Prostate gland (tissue), 2 donors: ENCODE data around the gene TNNI3K. TPM values are rescaled to one million over a fixed set of nuclear protein-coding genes. Genes with fewer than 3 reads are reported as not detected.

Experiments used
- DNase-seq: peaks from one replicate; pipeline ENCODE4 v3.0.0-alpha.2; 2019; ENCODE audit warnings: low spot score
- H3K27ac ChIP-seq, 2 donors: fragments of 200-600 bp; sonication (generic); 2 replicates each; pipeline ENCODE4 v1.5.1; 2017 to 2019
- H3K27me3 ChIP-seq: fragments of 200-600 bp; sonication (generic); replicated peaks from 2 replicates; pipeline ENCODE4 v1.5.1; 2019; ENCODE audit not compliant: insufficient read depth
- H3K36me3 ChIP-seq, 2 donors: fragments of 200-600 bp; sonication (generic); 1 replicate in 1 of 2; 2 replicates in 1 of 2; pipeline versions ENCODE4 v1.5.1 to v1.8.1; 2017 to 2019
- H3K4me1 ChIP-seq: fragments of 200-600 bp; sonication (generic); replicated peaks from 2 replicates; pipeline ENCODE4 v1.5.1; 2019
- H3K4me3 ChIP-seq, 2 donors: fragments of 200-600 bp; sonication (generic); 2 replicates each; pipeline ENCODE4 v1.5.1; 2017 to 2019
- H3K9me3 ChIP-seq: fragments of 200-600 bp; sonication (generic); 2 replicates; pipeline ENCODE4 v1.5.1; 2017
- POLR2A ChIP-seq: fragments of 450-650 bp; IDR thresholded peaks from one replicate; pipeline ENCODE4 v1.6.1; 2016; ENCODE audit warnings: antibody characterized with exemption, mild to moderate bottlenecking
- POLR2AphosphoS5 ChIP-seq: sonication (generic); formaldehyde crosslinking; IDR thresholded peaks from one replicate; pipeline ENCODE4 v1.6.1; 2017; ENCODE audit warnings: antibody characterized with exemption
- WGBS: methylation state at CpG from one replicate; pipeline ENCODE4 v1.1.5; 2018; 5-methylcytosine and 5-hydroxymethylcytosine counted together
- intact Hi-C: fragments of 100-400 bp; cut with DNase I; formaldehyde crosslinking; loops from one replicate; pipeline ENCODE4 v1.14.2; 2022
- total RNA-seq, 2 donors: library from RNA; depleted of rRNA; stranded (reverse); fragments of >200 nt; gene quantifications; one replicate each; pipeline ENCODE4 v1.1.0, GENCODE V29; 2016
- TF ChIP-seq, protein P1 (sequence below), 4 experiments: fragments of 200-600 bp in 2 of 4; fragments of 450-650 bp in 2 of 4; sonication (generic) in 2 of 4; IDR thresholded peaks; 1 replicate in 3 of 4; 2 replicates in 1 of 4; pipeline ENCODE4 v1.5.1; 2016 to 2019; ENCODE audit warnings: antibody characterized with exemption in 4 of 4, mild to moderate bottlenecking in 2 of 4, moderate library complexity in 2 of 4

The TNNI3K gene
- total RNA-seq, 2 donors from 2014 or later: not detected

- H3K4me3 ChIP-seq: no peak overlapping the region
- H3K9me3 ChIP-seq: no peaks in the 10 kb centered on the region
- TF ChIP-seq POLR2A (no peak), POLR2AphosphoS5 (no peak)
- TF ChIP-seq, protein P1, sequence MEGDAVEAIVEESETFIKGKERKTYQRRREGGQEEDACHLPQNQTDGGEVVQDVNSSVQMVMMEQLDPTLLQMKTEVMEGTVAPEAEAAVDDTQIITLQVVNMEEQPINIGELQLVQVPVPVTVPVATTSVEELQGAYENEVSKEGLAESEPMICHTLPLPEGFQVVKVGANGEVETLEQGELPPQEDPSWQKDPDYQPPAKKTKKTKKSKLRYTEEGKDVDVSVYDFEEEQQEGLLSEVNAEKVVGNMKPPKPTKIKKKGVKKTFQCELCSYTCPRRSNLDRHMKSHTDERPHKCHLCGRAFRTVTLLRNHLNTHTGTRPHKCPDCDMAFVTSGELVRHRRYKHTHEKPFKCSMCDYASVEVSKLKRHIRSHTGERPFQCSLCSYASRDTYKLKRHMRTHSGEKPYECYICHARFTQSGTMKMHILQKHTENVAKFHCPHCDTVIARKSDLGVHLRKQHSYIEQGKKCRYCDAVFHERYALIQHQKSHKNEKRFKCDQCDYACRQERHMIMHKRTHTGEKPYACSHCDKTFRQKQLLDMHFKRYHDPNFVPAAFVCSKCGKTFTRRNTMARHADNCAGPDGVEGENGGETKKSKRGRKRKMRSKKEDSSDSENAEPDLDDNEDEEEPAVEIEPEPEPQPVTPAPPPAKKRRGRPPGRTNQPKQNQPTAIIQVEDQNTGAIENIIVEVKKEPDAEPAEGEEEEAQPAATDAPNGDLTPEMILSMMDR (IDR thresholded peaks at IDR 0.05): no peak
- no peaks in the 10 kb centered on the region for H3K36me3 ChIP-seq
- no peaks in the 10 kb centered on the region for H3K27me3 ChIP-seq
- WGBS: 80% methylated on average over 4 of the region's 4 CpGs
- intact Hi-C loops: no loop called here
- no peak for DNase-seq
- H3K27ac ChIP-seq: no peak overlapping the region
- no peaks in the 10 kb centered on the region for H3K4me1 ChIP-seq
Observed at GRCh38 chr1:74357756-74358155, 122.6 kb downstream of the TNNI3K start.

DNA sequence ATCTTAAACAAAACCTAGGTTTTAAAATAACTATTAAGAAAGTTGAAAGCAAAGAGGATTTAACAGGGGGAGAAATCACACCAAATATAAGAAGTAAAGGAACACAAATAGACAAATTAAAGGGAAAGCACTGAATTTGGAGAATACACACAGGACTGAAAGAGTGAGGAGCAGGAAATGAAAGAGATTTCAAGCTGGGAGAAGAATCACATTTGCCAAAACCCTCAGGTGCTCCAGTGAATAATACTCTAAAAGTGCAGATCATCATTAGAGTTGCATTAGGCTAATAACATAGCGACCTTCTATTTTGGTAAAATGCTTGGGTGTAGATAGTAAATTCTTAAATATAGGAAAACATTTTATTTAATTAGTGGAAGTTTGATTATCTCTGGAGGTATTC lies 127.5 kb downstream of the TNNI3K start:
- intact Hi-C loops: no loop called here
- 94% methylated on average over 1 of the region's 1 CpG for WGBS
- no peak for DNase-seq
- H3K36me3 ChIP-seq: no peaks in the 10 kb centered on the region
- TF ChIP-seq POLR2A (no peak), POLR2AphosphoS5 (no peak)
- TF ChIP-seq, protein P1 (IDR thresholded peaks at IDR 0.05): no peak
- no peaks in the 10 kb centered on the region for H3K9me3 ChIP-seq
- H3K4me3 ChIP-seq: no peak overlapping the region
- no peak overlapping the region for H3K27ac ChIP-seq
- H3K4me1 ChIP-seq: no peaks in the 10 kb centered on the region
- H3K27me3 ChIP-seq: no peaks in the 10 kb centered on the region

DNA sequence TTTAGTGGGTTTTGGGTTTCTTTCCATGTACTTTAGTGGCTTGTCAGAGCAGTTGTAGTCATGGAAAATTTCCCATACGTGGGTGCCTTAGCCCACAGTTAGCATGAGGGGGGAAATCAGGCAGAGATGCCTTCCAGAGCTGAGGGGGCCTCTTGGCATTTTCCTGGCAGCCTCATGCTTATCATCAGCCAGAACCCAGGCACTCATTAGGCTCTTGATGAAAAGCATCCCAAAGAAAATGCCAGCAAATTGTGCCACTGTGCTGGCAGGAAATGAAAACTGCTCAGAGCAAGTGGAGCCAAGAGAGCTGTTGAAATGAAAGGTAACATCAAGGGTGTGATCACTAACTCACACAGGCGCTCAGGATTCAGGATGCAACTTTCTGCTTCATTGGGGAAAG lies 128.0 kb downstream of the TNNI3K start:
- intact Hi-C loops: no loop called here
- Histone ChIP-seq H3K4me1 (no peaks in the 10 kb centered on the region), H3K9me3 (no peaks in the 10 kb centered on the region), H3K27me3 (no peaks in the 10 kb centered on the region), H3K4me3 (no peak overlapping the region), H3K27ac (no peak overlapping the region), H3K36me3 (no peaks in the 10 kb centered on the region)
- 44% methylated on average over 2 of the region's 2 CpGs for WGBS
- no peak for DNase-seq
- TF ChIP-seq POLR2AphosphoS5 (no peak), POLR2A (no peak)
- TF ChIP-seq, protein P1 (IDR thresholded peaks at IDR 0.05): no peak

- H3K4me3 ChIP-seq: no peak overlapping the region
- intact Hi-C loops: no loop called here
- no peaks in the 10 kb centered on the region for H3K36me3 ChIP-seq
- DNase-seq: no peak
- TF ChIP-seq POLR2A: no peak
- TF ChIP-seq, protein P1 (IDR thresholded peaks at IDR 0.05): no peak
- no peak for TF ChIP-seq POLR2AphosphoS5
- no peaks in the 10 kb centered on the region for H3K27me3 ChIP-seq
- no peaks in the 10 kb centered on the region for H3K4me1 ChIP-seq
- whole genome bisulfite sequencing: 100% methylated on average over 1 of the region's 1 CpG
- no peak overlapping the region for H3K27ac ChIP-seq
- no peaks in the 10 kb centered on the region for H3K9me3 ChIP-seq
Observed at GRCh38 chr1:74367175-74367813, 132.1 kb downstream of the TNNI3K start.

GRCh38 chr1:74368335-74368734 lies 133.1 kb downstream of the TNNI3K start:
- intact Hi-C loops: no loop called here
- Histone ChIP-seq H3K9me3 (no peaks in the 10 kb centered on the region), H3K27ac (no peak overlapping the region), H3K36me3 (no peaks in the 10 kb centered on the region), H3K4me3 (no peak overlapping the region), H3K27me3 (no peaks in the 10 kb centered on the region), H3K4me1 (no peaks in the 10 kb centered on the region)
- 92% methylated on average over 3 of the region's 3 CpGs for WGBS
- TF ChIP-seq POLR2AphosphoS5: no peak
- no peak for TF ChIP-seq POLR2A
- TF ChIP-seq, protein P1 (IDR thresholded peaks at IDR 0.05): no peak
- DNase-seq: no peak
